Activated B cell treated with CpG ODN at 0.5 μM for 24 hours (primary cell): Measurements from ENCODE around the gene ICOS. TPM values are rescaled to one million over a fixed set of nuclear protein-coding genes. Genes with fewer than 3 reads are reported as not detected.
"Not testable (repeated sequence)": the region's sequence is repeated elsewhere in the genome, so short reads cannot be mapped to it uniquely, and the experiment has no call there.

Experiments used
- ATAC-seq: fragments of 200-7000 bp; cut with Tn5 transposase; one replicate; pipeline ENCODE4 v1.10.0; 2021; ENCODE audit warnings: low read depth, mild to moderate bottlenecking, moderate library complexity
- CTCF ChIA-PET: fragments of 350-600 bp; sonication (Branson Sonifier 250); formaldehyde crosslinking; loops from one replicate; lab custom pipeline; 2021; ENCODE audit warnings: antibody characterized with exemption; lab: Charles Lee
- POLR2A ChIA-PET: fragments of 350-600 bp; sonication (Branson Sonifier 250); formaldehyde crosslinking; loops from one replicate; lab custom pipeline; 2021; ENCODE audit warnings: antibody characterized with exemption; lab: Charles Lee
- DNase-seq: peaks from one replicate; pipeline ENCODE4 v3.0.0; 2022
- H3K27ac Mint-ChIP-seq: one replicate; pipeline ENCODE4 v1.8.0; 2020; ENCODE audit warnings: mixed read lengths
- H3K27me3 Mint-ChIP-seq: one replicate; pipeline ENCODE4 v1.8.0; 2021; ENCODE audit warnings: mixed read lengths
- H3K36me3 Mint-ChIP-seq: one replicate; pipeline ENCODE4 v1.8.0; 2021; ENCODE audit warnings: low read depth, mixed read lengths
- H3K4me1 Mint-ChIP-seq: one replicate; pipeline ENCODE4 v1.8.0; 2021; ENCODE audit warnings: mixed read lengths
- H3K4me3 Mint-ChIP-seq: one replicate; pipeline ENCODE4 v1.8.0; 2020; ENCODE audit warnings: mild to moderate bottlenecking, mixed read lengths
- H3K9me3 Mint-ChIP-seq: one replicate; pipeline ENCODE4 v1.8.0; 2020; ENCODE audit warnings: mixed read lengths
- intact Hi-C: fragments of 100-400 bp; cut with micrococcal nuclease; formaldehyde crosslinking; loops from one replicate; pipeline ENCODE4 v1.15.1; 2024
- total RNA-seq: library from RNA; stranded (reverse); gene quantifications from 2 replicates; pipeline ENCODE4 v1.2.3, GENCODE V29; 2022
- TF ChIP-seq, protein P1 (sequence below): fragments of 200-600 bp; IDR thresholded peaks from one replicate; pipeline ENCODE4 v1.8.0; 2022; ENCODE audit warnings: antibody characterized with exemption, mild to moderate bottlenecking

The ICOS gene
- total RNA-seq, 1 donor from 2014 or later = not detected

DNA sequence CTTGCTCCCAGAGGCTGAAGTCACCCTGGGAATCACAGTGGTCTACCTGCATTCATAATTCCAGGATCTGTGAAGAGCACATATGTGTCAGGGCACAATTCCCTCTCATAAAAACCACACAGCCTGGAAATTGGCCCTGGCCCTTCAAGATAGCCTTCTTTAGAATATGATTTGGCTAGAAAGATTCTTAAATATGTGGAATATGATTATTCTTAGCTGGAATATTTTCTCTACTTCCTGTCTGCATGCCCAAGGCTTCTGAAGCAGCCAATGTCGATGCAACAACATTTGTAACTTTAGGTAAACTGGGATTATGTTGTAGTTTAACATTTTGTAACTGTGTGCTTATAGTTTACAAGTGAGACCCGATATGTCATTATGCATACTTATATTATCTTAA, 24.2 kb downstream of the ICOS start:
- ATAC-seq (no peak), DNase-seq (no peak)
- TF ChIP-seq, protein P1, sequence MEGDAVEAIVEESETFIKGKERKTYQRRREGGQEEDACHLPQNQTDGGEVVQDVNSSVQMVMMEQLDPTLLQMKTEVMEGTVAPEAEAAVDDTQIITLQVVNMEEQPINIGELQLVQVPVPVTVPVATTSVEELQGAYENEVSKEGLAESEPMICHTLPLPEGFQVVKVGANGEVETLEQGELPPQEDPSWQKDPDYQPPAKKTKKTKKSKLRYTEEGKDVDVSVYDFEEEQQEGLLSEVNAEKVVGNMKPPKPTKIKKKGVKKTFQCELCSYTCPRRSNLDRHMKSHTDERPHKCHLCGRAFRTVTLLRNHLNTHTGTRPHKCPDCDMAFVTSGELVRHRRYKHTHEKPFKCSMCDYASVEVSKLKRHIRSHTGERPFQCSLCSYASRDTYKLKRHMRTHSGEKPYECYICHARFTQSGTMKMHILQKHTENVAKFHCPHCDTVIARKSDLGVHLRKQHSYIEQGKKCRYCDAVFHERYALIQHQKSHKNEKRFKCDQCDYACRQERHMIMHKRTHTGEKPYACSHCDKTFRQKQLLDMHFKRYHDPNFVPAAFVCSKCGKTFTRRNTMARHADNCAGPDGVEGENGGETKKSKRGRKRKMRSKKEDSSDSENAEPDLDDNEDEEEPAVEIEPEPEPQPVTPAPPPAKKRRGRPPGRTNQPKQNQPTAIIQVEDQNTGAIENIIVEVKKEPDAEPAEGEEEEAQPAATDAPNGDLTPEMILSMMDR = no peak
- intact Hi-C loops = no loop called here
- Mint-ChIP-seq H3K36me3 (no peaks in the 10 kb centered on the region), H3K27me3 (no peaks in the 10 kb centered on the region), H3K4me1 (no peaks in the 10 kb centered on the region), H3K4me3 (no peak overlapping the region), H3K27ac (no peak overlapping the region), H3K9me3 (no peaks in the 10 kb centered on the region)
- ChIA-PET POLR2A (no interaction called here), CTCF (no interaction called here)

DNA sequence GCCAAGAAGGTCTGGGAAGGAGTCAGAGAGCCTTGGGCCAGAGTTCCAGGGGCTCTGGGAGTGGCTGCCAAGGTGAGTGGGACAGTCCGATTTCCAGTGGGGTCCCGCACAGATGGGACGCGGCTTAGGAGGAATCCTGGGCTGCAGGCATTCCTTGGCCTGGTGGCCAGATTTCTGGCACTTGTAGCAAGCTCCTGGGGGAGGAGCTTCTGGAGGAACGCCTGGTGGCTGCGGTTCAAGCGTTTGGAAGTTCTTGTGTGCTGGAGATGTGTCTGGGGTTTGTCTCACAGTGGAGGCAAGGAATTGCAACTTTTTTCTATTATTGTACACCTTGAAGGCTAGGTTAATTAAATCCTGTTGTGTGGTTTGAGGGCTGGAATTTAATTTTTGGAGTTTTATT, 28.6 kb downstream of the ICOS start:
- H3K4me3 Mint-ChIP-seq, ATAC-seq, H3K9me3 Mint-ChIP-seq, CTCF ChIA-PET, H3K36me3 Mint-ChIP-seq, POLR2A ChIA-PET, H3K27me3 Mint-ChIP-seq, H3K4me1 Mint-ChIP-seq, DNase-seq, intact Hi-C loops, H3K27ac Mint-ChIP-seq: not testable (repeated sequence)

DNA sequence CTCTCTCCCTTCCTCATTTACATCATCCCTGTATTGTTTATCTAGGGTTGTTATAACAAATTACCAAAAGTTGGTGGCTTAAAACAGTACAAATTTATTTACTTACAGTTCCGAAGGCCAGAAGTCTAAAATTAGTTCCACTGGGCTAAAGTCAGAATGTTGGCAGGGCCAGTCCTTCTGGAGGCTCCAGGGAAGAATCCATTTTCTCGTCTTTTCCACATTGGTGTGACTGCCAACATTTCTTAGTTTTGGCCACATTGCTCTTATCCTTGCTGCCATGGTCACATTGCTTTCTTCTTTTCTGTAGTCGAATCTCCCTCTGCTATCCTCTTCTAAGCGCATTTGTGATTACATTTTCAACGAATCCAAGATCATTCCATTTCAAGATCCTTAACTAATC, 34.7 kb downstream of the ICOS start:
- POLR2A ChIA-PET = no interaction called here
- CTCF ChIA-PET = no interaction called here
- Mint-ChIP-seq H3K4me3 (no peak overlapping the region), H3K27me3 (peaks cover 9% of the 10 kb centered on the region), H3K36me3 (no peaks in the 10 kb centered on the region), H3K27ac (no peak overlapping the region), H3K4me1 (no peaks in the 10 kb centered on the region), H3K9me3 (no peaks in the 10 kb centered on the region)
- DNase-seq (no peak), ATAC-seq (no peak)
- intact Hi-C loops = no loop called here
- TF ChIP-seq, protein P1 = no peak

DNA sequence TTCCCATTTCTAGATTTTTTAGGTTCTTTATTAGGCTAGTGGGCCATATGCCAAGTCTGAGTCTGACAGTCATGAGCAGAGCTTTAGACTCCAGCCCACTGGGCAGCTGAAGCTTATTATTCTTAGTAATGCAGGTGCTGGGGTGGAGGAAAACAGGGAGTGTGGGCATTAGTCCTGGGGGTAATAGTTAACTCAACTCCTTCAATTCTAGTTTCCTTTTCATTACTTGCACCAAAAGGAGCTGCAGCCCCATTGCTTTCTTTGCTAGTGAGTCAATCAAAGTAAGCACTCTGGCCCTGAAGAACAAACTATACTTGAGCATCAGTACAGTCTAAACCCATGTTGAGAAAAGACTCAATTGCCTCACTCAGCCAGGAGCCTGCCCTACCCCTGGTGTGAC, 35.5 kb downstream of the ICOS start:
- Mint-ChIP-seq H3K27me3 (peaks cover 9% of the 10 kb centered on the region), H3K36me3 (no peaks in the 10 kb centered on the region), H3K9me3 (no peaks in the 10 kb centered on the region), H3K27ac (no peak overlapping the region), H3K4me3 (no peak overlapping the region), H3K4me1 (no peaks in the 10 kb centered on the region)
- ChIA-PET CTCF (no interaction called here), POLR2A (no interaction called here)
- ATAC-seq = no peak
- TF ChIP-seq, protein P1 = no peak
- intact Hi-C loops = no loop called here
- DNase-seq = no peak

DNA sequence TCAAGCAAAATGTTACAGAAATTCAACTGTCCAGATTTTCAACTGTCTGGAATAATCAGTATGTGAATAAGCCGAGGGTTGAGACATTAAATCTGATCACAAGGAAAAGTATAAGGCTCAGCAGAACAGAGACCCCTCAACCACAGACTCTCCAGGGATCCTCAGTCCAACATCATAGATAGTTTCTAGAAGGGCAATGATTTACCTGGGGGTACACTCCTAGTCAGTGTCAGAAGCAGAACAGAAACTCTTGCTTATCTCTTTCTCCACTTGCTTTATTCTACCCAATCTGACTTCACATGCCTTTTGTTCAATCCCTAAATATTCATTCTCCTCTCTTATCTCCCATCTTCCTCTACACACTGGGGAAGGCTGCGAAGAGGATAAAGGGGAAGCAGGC, 36.4 kb downstream of the ICOS start:
- Mint-ChIP-seq H3K36me3 (no peaks in the 10 kb centered on the region), H3K9me3 (no peaks in the 10 kb centered on the region), H3K4me3 (no peak overlapping the region), H3K27ac (no peak overlapping the region), H3K27me3 (peaks cover 9% of the 10 kb centered on the region), H3K4me1 (no peaks in the 10 kb centered on the region)
- intact Hi-C loops = no loop called here
- no peak for ATAC-seq
- TF ChIP-seq, protein P1 = no peak
- ChIA-PET POLR2A (no interaction called here), CTCF (no interaction called here)
- no peak for DNase-seq

DNA sequence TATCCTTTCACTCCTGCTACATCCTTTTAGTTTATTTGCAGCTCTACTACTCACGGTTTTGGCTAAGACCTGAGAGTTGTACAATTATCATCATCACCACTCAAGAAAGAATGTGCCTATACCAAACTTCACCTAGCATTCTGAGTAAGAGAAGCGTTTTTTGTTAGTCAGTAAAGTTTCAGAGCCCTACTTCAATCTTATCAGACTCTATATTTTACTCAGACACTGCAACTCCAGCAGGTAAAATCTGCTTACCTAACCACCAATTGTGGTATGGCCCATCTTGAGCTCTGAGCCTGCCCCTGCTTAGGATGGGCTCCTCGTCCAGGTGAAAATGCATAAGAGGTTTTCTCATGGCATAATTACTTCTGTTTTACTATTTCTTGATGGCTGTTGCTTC, 37.1 kb downstream of the ICOS start:
- no peak for ATAC-seq
- Mint-ChIP-seq H3K4me1 (no peaks in the 10 kb centered on the region), H3K36me3 (no peaks in the 10 kb centered on the region), H3K4me3 (no peak overlapping the region), H3K27ac (no peak overlapping the region), H3K27me3 (peaks cover 9% of the 10 kb centered on the region), H3K9me3 (no peaks in the 10 kb centered on the region)
- TF ChIP-seq, protein P1 = no peak
- ChIA-PET POLR2A (no interaction called here), CTCF (no interaction called here)
- no peak for DNase-seq
- intact Hi-C loops = no loop called here
